Nephron progenitor cell (in vitro differentiated cells): ENCODE results near the gene IL1RAPL2.

Source experiments
- DNase-seq: peaks from one replicate; pipeline ENCODE4 v3.0.0; 2021
- H3K27ac Mint-ChIP-seq: 2 replicates; pipeline ENCODE4 v1.8.0; 2021; ENCODE audit warnings: mild to moderate bottlenecking, moderate library complexity, mixed read lengths
- H3K27me3 Mint-ChIP-seq: 2 replicates; pipeline ENCODE4 v1.8.0; 2021; ENCODE audit warnings: mild to moderate bottlenecking, low read depth, mixed read lengths; ENCODE audit not compliant: poor library complexity
- H3K36me3 Mint-ChIP-seq: 2 replicates; pipeline ENCODE4 v1.8.0; 2021; ENCODE audit warnings: low read depth, mixed read lengths
- H3K4me1 Mint-ChIP-seq: 2 replicates; pipeline ENCODE4 v1.8.0; 2021; ENCODE audit warnings: mixed read lengths
- H3K4me3 Mint-ChIP-seq: 2 replicates; pipeline ENCODE4 v1.8.0; 2021; ENCODE audit warnings: mild to moderate bottlenecking, moderate library complexity, mixed read lengths
- H3K9me3 Mint-ChIP-seq: 2 replicates; pipeline ENCODE4 v1.8.0; 2021; ENCODE audit warnings: mild to moderate bottlenecking, moderate library complexity, mixed read lengths
- TF ChIP-seq, protein P1 (sequence below): fragments of 200-600 bp; sonication (generic); IDR thresholded peaks from 2 replicates; pipeline ENCODE4 v1.5.0; 2021; ENCODE audit warnings: antibody characterized with exemption

Gene IL1RAPL2

DNA sequence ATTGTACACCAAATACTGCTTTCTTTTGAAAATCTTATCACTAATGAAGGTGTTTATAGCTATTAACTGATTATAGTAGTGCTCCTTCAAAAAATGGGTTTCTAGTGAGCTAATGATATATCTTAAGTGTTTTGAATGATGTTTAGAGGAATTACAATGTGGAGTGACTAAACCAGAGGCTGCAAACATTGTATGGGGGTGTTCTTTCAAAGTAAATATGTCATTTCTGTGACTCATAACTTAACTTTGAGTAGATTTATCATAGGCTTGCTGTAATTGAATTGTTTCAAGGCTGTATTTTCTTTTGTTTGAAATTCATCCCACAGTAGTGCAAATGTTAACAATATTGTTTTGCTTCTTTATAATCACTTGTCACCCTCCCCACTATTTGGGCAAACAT, 141.6 kb downstream of the IL1RAPL2 start:
- H3K36me3 Mint-ChIP-seq: no peaks in the 10 kb centered on the region
- DNase-seq: no peak
- H3K27me3 Mint-ChIP-seq: no peaks in the 10 kb centered on the region
- H3K27ac Mint-ChIP-seq: no peak overlapping the region
- H3K4me1 Mint-ChIP-seq: no peaks in the 10 kb centered on the region
- H3K9me3 Mint-ChIP-seq: no peaks in the 10 kb centered on the region
- no peak overlapping the region for H3K4me3 Mint-ChIP-seq
- TF ChIP-seq, protein P1, sequence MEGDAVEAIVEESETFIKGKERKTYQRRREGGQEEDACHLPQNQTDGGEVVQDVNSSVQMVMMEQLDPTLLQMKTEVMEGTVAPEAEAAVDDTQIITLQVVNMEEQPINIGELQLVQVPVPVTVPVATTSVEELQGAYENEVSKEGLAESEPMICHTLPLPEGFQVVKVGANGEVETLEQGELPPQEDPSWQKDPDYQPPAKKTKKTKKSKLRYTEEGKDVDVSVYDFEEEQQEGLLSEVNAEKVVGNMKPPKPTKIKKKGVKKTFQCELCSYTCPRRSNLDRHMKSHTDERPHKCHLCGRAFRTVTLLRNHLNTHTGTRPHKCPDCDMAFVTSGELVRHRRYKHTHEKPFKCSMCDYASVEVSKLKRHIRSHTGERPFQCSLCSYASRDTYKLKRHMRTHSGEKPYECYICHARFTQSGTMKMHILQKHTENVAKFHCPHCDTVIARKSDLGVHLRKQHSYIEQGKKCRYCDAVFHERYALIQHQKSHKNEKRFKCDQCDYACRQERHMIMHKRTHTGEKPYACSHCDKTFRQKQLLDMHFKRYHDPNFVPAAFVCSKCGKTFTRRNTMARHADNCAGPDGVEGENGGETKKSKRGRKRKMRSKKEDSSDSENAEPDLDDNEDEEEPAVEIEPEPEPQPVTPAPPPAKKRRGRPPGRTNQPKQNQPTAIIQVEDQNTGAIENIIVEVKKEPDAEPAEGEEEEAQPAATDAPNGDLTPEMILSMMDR: no peak

DNA sequence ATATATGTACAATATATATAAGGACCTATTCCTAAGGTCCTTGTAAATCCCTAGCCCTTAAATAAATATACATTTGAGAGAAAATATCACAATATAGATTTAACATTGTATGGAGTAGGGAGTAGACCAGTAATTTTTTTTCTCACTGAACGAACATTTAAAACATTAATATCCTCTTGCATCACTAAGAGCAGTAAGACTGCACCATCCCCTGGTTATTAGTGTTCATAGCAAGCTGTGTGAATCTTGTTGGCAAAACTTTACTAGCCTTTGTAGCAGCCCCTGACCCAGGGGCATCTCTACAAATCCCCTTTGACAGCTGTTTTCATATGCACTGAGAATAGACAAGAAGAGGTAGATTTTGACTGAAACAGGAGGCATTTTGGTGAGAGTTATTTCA, 146.5 kb downstream of the IL1RAPL2 start:
- TF ChIP-seq, protein P1: no peak
- H3K27ac Mint-ChIP-seq: no peak overlapping the region
- H3K9me3 Mint-ChIP-seq: peaks cover 18% of the 10 kb centered on the region
- H3K4me3 Mint-ChIP-seq: no peak overlapping the region
- no peak for DNase-seq
- H3K27me3 Mint-ChIP-seq: no peaks in the 10 kb centered on the region
- H3K4me1 Mint-ChIP-seq: no peaks in the 10 kb centered on the region
- no peaks in the 10 kb centered on the region for H3K36me3 Mint-ChIP-seq

GRCh38 chrX:104721854-104722253, 155.9 kb downstream of the IL1RAPL2 start:
- TF ChIP-seq, protein P1: no peak
- Mint-ChIP-seq H3K36me3 (no peaks in the 10 kb centered on the region), H3K9me3 (peaks cover 10% of the 10 kb centered on the region), H3K4me1 (no peaks in the 10 kb centered on the region), H3K27me3 (peaks cover 5% of the 10 kb centered on the region), H3K4me3 (no peak overlapping the region), H3K27ac (no peak overlapping the region)
- no peak for DNase-seq

GRCh38 chrX:104728456-104728855, 162.5 kb downstream of the IL1RAPL2 start:
- no peak overlapping the region for H3K27ac Mint-ChIP-seq
- H3K4me3 Mint-ChIP-seq: no peak overlapping the region
- H3K9me3 Mint-ChIP-seq: peaks cover 13% of the 10 kb centered on the region
- DNase-seq: no peak
- no peaks in the 10 kb centered on the region for H3K36me3 Mint-ChIP-seq
- H3K4me1 Mint-ChIP-seq: no peaks in the 10 kb centered on the region
- TF ChIP-seq, protein P1: no peak
- no peaks in the 10 kb centered on the region for H3K27me3 Mint-ChIP-seq

DNA sequence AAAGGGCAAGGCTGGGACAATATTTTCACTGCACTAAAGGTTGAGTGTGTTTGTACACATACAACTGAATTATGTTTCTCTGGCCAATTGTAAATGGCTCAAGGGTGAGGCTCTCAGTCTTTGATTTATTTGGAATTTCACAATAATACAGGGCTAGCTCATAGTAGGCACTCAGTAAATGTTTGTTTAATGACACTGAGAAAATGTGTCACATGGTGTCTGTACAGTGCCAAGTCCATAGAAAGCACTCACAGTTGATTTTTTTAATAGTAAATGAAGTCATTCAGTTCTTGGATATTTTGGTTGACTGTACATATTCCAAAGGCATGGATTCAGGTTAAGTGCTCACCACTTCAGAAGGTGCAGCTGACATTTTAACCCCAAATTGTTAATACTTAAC, 176.4 kb downstream of the IL1RAPL2 start:
- peaks cover 4% of the 10 kb centered on the region for H3K9me3 Mint-ChIP-seq
- H3K36me3 Mint-ChIP-seq: no peaks in the 10 kb centered on the region
- DNase-seq: no peak
- H3K4me3 Mint-ChIP-seq: no peak overlapping the region
- H3K4me1 Mint-ChIP-seq: peaks cover 10% of the 10 kb centered on the region
- no peak overlapping the region for H3K27ac Mint-ChIP-seq
- H3K27me3 Mint-ChIP-seq: no peaks in the 10 kb centered on the region
- TF ChIP-seq, protein P1: no peak

DNA sequence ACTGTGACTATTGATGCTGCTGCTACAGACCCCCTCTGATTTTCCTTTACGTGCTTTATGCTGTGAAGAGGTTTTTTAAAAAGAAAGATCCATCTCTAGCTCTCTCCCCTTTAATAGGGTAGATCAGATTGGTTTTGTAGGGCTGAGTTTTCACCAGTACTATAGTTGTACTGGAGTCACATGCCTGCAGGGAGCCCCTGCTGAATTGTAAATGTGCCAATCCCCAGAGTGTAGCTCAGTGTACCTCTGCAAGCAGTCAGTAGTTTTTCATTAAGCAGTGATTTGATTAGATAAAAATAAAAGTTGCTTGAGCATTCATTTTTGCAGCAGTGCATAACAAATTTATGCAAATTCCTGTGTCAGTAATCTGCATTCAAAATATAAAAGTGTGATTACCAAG, 179.2 kb downstream of the IL1RAPL2 start:
- Mint-ChIP-seq H3K27me3 (no peaks in the 10 kb centered on the region), H3K9me3 (no peaks in the 10 kb centered on the region), H3K4me3 (no peak overlapping the region), H3K36me3 (no peaks in the 10 kb centered on the region), H3K4me1 (peaks cover 10% of the 10 kb centered on the region), H3K27ac (no peak overlapping the region)
- DNase-seq: no peak
- TF ChIP-seq, protein P1: no peak
